Esophagus (tissue), 2 donors: ENCODE results near the gene BRICD5. TPM values are rescaled to one million over a fixed set of nuclear protein-coding genes. Genes with fewer than 3 reads are reported as not detected.

Experiments
- H3K27ac ChIP-seq, 2 donors: one replicate each; pipeline ENCODE4 v1.5.1; 2013; ENCODE audit warnings: low read depth in 2 of 2, mild to moderate bottlenecking in 2 of 2, inconsistent platforms in 1 of 2, low read length in 1 of 2, moderate library complexity in 1 of 2
- H3K27me3 ChIP-seq, 2 donors: one replicate each; pipeline ENCODE4 v1.6.1; 2013; ENCODE audit warnings: low read length in 2 of 2, control low read depth in 1 of 2, mild to moderate bottlenecking in 1 of 2; ENCODE audit not compliant: insufficient read depth in 2 of 2, control insufficient read depth in 1 of 2
- H3K36me3 ChIP-seq, 2 donors: one replicate each; pipeline ENCODE4 v1.6.1; 2013; ENCODE audit warnings: low read length in 1 of 2; ENCODE audit not compliant: control insufficient read depth in 2 of 2, insufficient read depth in 2 of 2
- H3K4me1 ChIP-seq, 2 donors: one replicate each; pipeline ENCODE4 v1.6.1; 2013; ENCODE audit warnings: low read length in 1 of 2; ENCODE audit not compliant: control insufficient read depth in 2 of 2, insufficient read depth in 2 of 2
- H3K4me3 ChIP-seq, 2 donors: one replicate each; pipeline ENCODE4 v1.5.1; 2013; ENCODE audit warnings: low read length in 2 of 2, mild to moderate bottlenecking in 2 of 2, low read depth in 1 of 2, moderate library complexity in 1 of 2
- H3K9me3 ChIP-seq, 2 donors: one replicate each; pipeline ENCODE4 v1.6.1; 2013; ENCODE audit warnings: mild to moderate bottlenecking in 2 of 2, low read depth in 1 of 2, low read length in 1 of 2, moderate library complexity in 1 of 2; ENCODE audit not compliant: control insufficient read depth in 2 of 2, insufficient read depth in 1 of 2
- whole genome bisulfite sequencing, 2 donors: extraction: QIAGEN DNeasy Blood & Tissue Kit; methylation state at CpG; one replicate each; pipeline ENCODE4 v1.1.7; 2013; 5-methylcytosine and 5-hydroxymethylcytosine counted together
- polyA plus RNA-seq, 2 donors: library from polyadenylated mRNA; stranded (reverse); fragments of 200-250 nt; gene quantifications; one replicate each; pipeline ENCODE4 v1.2.3, GENCODE V29; 2013
- donor health status: healthy with polysubstance abuse.
- donor health status: Bipolar disorder and iron deficiency.

BRICD5 gene
- polyA plus RNA-seq, 2 donors, result 3.6 to 4.6 TPM

DNA sequence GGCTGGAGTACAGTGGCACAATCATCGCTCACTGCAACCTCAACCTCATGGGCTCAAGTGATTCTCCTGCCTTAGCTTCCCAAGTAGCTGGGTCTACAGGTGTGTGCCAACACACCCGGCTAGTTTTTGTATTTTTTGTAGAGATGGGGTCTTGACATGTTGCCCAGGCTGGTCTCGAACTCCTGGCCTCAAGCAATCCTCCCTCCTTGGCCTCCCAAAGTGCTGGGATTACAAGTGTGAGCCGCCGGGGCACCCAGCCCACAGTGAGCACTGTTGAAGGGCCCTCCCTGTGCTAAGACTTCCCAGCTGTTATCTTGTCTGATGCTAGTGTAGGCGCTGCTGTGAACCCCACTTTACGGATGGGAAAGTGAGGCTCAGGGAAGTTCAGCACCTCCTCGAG is 22.3 kb downstream of the BRICD5 start:
- Histone ChIP-seq H3K27me3 (no peaks in the 10 kb centered on the region), H3K4me1 (peaks cover 0 to 7% of the 10 kb centered on the region in 2 donors), H3K36me3 (no peaks in the 10 kb centered on the region), H3K9me3 (no peaks in the 10 kb centered on the region), H3K4me3 (no peak overlapping the region), H3K27ac (no peak overlapping the region)
- WGBS, 2 donors, result 91% methylated on average over 8 of the region's 8 CpGs

- 78% methylated on average over 17 of the region's 17 CpGs for WGBS, 2 donors
Observed at GRCh38 chr16:2187212-2187611, 23.5 kb downstream of the BRICD5 start.

DNA sequence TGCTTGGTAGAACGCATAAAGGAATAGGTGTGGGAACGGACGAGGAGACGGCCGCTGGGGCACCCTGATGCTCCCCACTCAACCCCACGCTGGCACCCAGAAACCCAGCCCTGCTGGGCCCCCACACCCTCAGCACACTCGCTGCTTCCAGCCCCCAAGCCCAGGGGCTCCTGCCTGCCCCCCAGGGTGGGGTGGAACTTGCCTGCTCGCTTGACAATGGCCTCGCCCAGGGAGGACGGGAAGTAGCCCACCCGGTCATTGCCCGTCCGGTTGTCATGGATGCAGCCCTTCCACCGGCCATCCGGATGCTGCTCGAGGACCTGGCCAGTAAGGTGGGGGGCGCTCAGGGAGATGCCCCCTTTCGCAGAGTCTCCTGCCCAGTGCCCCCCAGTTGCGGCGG is 24.2 kb downstream of the BRICD5 start:
- peaks cover 0 to 3% of the 10 kb centered on the region in 2 donors for H3K9me3 ChIP-seq
- H3K27me3 ChIP-seq, result no peaks in the 10 kb centered on the region
- no peaks in the 10 kb centered on the region for H3K36me3 ChIP-seq
- WGBS, 2 donors, result 88 to 93% methylated on average over 20 of the region's 20 CpGs
- H3K27ac ChIP-seq, result no peak overlapping the region
- peaks cover 0 to 7% of the 10 kb centered on the region in 2 donors for H3K4me1 ChIP-seq
- no peak overlapping the region for H3K4me3 ChIP-seq

More at GRCh38 chr16:2187212-2187611, 23.5 kb downstream of the BRICD5 start:
- Histone ChIP-seq H3K4me1 (peaks cover 0 to 7% of the 10 kb centered on the region in 2 donors), H3K9me3 (peaks cover 0 to under 1% of the 10 kb centered on the region in 2 donors), H3K36me3 (no peaks in the 10 kb centered on the region), H3K27ac (no peak overlapping the region), H3K4me3 (no peak overlapping the region), H3K27me3 (no peaks in the 10 kb centered on the region)

DNA sequence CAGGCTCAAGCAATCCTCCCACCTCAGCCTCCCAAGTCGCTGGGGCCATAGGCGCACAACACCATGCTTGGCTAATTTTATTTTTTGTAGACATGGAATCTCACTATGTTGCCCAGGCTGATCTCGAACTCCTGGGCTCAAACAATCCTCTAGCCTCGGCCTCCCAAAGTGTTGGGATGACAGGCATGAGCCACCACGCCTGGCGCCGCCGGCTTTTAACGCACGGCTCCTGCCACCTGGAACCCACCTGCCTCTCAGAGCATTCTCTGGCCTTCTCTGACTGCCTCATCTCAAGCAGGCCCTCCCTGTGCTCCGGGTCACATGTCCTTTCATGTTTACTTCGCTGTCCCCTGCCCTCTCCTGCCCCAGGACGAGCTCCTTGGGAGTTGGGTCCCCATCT is 24.6 kb downstream of the BRICD5 start:
- Histone ChIP-seq H3K4me3 (no peak overlapping the region), H3K4me1 (peaks cover 0 to 7% of the 10 kb centered on the region in 2 donors), H3K27ac (no peak overlapping the region), H3K27me3 (no peaks in the 10 kb centered on the region), H3K9me3 (peaks cover 0 to 3% of the 10 kb centered on the region in 2 donors), H3K36me3 (no peaks in the 10 kb centered on the region)
- WGBS, 2 donors, result 86 to 90% methylated on average over 13 of the region's 13 CpGs

DNA sequence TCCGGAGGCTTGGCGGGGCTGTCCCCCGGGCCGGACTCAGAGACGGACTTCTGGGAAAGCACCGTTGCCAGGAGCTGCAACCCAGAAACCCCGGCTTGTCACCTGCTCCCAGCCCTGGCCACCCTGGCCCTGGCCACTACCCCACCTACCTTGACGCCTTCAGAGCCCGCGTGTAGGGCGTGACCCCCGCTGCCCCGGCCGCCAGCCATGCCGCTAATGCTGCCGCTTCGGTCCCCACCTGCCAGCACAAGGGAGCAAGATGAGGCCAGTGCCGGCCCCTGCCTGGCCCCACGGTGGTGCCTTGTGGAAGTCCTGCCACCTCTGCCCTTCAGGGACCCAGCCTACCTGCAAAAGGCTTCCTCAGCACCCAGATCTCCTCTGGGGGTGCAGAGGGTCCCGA is 25.7 kb downstream of the BRICD5 start:
- Histone ChIP-seq H3K36me3 (no peaks in the 10 kb centered on the region), H3K27ac (no peak overlapping the region), H3K27me3 (no peaks in the 10 kb centered on the region), H3K9me3 (peaks cover 0 to 3% of the 10 kb centered on the region in 2 donors), H3K4me3 (no peak overlapping the region), H3K4me1 (peaks cover 0 to 1% of the 10 kb centered on the region in 2 donors)
- 76 to 78% methylated on average over 20 of the region's 20 CpGs for WGBS, 2 donors

DNA sequence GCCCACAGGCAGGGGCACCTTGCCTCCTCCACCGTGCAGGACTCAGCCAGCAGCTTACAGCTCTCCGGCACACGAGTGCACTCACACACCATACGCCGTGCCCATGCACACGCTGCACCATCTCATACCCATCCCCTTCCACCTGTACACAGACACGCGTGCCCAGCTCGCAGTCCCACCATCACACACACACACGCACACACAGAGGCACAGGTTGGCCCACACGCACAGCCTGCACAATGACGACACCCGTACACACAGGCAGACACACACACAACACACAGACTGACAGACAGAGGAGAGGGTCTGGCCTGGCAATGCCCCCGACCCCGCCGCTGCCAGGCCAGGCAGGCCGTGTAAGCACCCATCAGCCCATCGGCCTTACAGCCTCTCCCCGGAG is 26.3 kb downstream of the BRICD5 start:
- 84 to 85% methylated on average over 19 of the region's 19 CpGs for WGBS, 2 donors
- Histone ChIP-seq H3K4me3 (no peak overlapping the region), H3K4me1 (peaks cover 0 to 2% of the 10 kb centered on the region in 2 donors), H3K9me3 (peaks cover 0 to 3% of the 10 kb centered on the region in 2 donors), H3K27me3 (no peaks in the 10 kb centered on the region), H3K36me3 (no peaks in the 10 kb centered on the region), H3K27ac (no peak overlapping the region)

- WGBS, 2 donors, result 92 to 95% methylated on average over 22 to 30 of the region's 30 CpGs
- no peaks in the 10 kb centered on the region for H3K36me3 ChIP-seq
Observed at GRCh38 chr16:2183671-2184070, 27.0 kb downstream of the BRICD5 start.

GRCh38 chr16:2181952-2182351 is 28.7 kb downstream of the BRICD5 start:
- no peak overlapping the region for H3K4me3 ChIP-seq
- H3K27ac ChIP-seq, result no peak overlapping the region
- H3K36me3 ChIP-seq, result peaks cover 0 to 8% of the 10 kb centered on the region in 2 donors
- H3K4me1 ChIP-seq, result peaks cover 2 to 6% of the 10 kb centered on the region in 2 donors
- H3K27me3 ChIP-seq, result peaks cover 0 to 2% of the 10 kb centered on the region in 2 donors
- peaks cover 0 to 6% of the 10 kb centered on the region in 2 donors for H3K9me3 ChIP-seq
- 90 to 91% methylated on average over 20 of the region's 20 CpGs for WGBS, 2 donors

More at GRCh38 chr16:2183671-2184070, 27.0 kb downstream of the BRICD5 start:
- peaks cover 2 to 6% of the 10 kb centered on the region in 2 donors for H3K4me1 ChIP-seq
- no peak overlapping the region for H3K27ac ChIP-seq
- H3K4me3 ChIP-seq, result no peak overlapping the region
- H3K27me3 ChIP-seq, result no peaks in the 10 kb centered on the region
- H3K9me3 ChIP-seq, result peaks cover 0 to 3% of the 10 kb centered on the region in 2 donors

DNA sequence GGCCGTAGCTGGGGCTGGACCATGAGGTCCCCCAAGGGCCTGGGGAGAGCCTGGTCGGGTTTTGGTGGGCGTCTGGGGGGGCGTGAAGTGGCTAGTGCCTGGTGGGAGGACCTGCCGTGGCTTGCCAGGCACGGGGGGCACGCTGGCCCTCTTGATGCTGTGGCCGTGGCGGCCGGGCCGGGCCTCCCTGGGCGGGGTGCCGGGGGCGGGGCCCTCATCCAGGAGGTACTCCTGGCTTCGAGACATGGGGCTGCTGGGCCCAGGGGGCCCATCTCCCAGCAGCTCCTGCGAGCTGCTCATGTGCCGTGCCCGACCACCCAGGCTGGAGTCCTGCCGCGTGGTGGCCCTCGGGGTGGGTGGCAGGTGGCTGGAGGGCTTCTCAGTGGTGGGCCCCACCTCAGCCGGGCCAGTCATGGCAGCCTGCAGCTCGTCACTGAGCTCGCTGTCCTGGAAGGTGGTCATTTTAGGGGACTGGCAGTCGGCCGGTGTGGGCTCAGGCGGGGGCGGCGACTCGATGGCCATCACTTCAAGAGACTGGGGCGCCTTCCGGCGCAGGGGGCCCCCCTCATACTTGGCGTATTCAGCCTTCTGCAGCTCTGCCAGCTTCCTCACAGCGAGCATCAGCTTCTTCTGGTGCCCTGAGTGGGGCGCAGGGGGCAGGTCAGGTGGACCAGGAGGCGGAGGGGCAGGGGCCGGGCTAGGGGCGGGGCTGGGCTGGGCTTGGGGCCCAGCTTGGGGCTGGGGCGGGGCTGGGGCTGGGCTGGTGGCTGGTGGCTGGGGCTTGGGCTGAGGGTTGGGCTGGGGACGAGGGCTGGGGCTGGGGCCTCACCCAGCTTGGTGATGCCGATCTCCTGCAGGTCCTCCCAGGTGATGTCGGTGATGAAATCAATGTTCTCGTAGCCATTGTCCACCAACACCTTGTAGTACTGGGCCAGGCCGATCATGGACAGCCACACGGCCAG is 29.4 kb downstream of the BRICD5 start:
- Histone ChIP-seq H3K36me3 (peaks cover under 1 to 11% of the 10 kb centered on the region in 2 donors), H3K4me1 (peaks cover 2 to 8% of the 10 kb centered on the region in 2 donors), H3K27me3 (peaks cover 0 to 2% of the 10 kb centered on the region in 2 donors), H3K4me3 (no peak overlapping the region), H3K9me3 (peaks cover 0 to 6% of the 10 kb centered on the region in 2 donors), H3K27ac (no peak overlapping the region)
- WGBS, 2 donors, result 82 to 83% methylated on average over 40 to 46 of the region's 46 CpGs
